A673 (cell line): ENCODE measurements around the gene CCNY.

Experiments
- CTCF ChIP-seq: fragments of 300-800, 200-600 bp; sonication (generic); conservative IDR thresholded peaks from 2 replicates; pipeline ENCODE4 v1.5.1; 2017; ENCODE audit warnings: low read depth, mild to moderate bottlenecking, antibody characterized with exemption, low read length, moderate library complexity, mixed read lengths
- EZH2 ChIP-seq: fragments of 200-600 bp; sonication (generic); IDR thresholded peaks from 2 replicates; pipeline ENCODE4 v1.6.1; 2017; ENCODE audit warnings: borderline replicate concordance, low read depth, mild to moderate bottlenecking, mixed read lengths, antibody characterized with exemption, low read length; ENCODE audit not compliant: poor library complexity, severe bottlenecking

- TF ChIP-seq CTCF (no peak), EZH2 (no peak)
Observed at GRCh38 chr10:35467186-35467585, 130.9 kb downstream of the CCNY start.
